HG02852 (cell line): ENCODE data around the gene RFNG.

ENCODE experiments used
- ATAC-seq: cut with Tn5 transposase; IDR thresholded peaks from one replicate; pipeline ENCODE4 v1.9.1; 2021; ENCODE audit warnings: mild to moderate bottlenecking, moderate library complexity; ENCODE audit not compliant: unreplicated experiment

RFNG gene

GRCh38 chr17:82051776-82052637 lies at the start of gene RFNG, which contains the start of gene GPS1:
Gene RFNG (minus strand): TSS chr17:82051811. CDS start chr17:82051766, 45 bp downstream.
Gene GPS1 (plus strand): TSS chr17:82051898. CDS start chr17:82051932, 34 bp downstream.
- peak; percentile 58 for ATAC-seq

- no peak for ATAC-seq
These were observed 49.7 kb upstream of the RFNG start for GRCh38 chr17:82101301-82101715.

GRCh38 chr17:82100502-82101298 lies 49.1 kb upstream of the RFNG start:
- no peak for ATAC-seq

GRCh38 chr17:82098939-82099763 lies 47.5 kb upstream of the RFNG start:
- ATAC-seq: peak; percentile 8

GRCh38 chr17:82098169-82098938 lies 46.7 kb upstream of the RFNG start, which contains the start of gene FASN:
Gene FASN (minus strand): TSS chr17:82098236. CDS start chr17:82096445, 1,791 bp downstream.
- peak; percentile 71 for ATAC-seq

- ATAC-seq: no peak
These were observed 46.2 kb upstream of the RFNG start for GRCh38 chr17:82097919-82098168.

- ATAC-seq: peak; percentile 7
These were observed 45.7 kb upstream of the RFNG start for GRCh38 chr17:82097184-82097918.

GRCh38 chr17:82096709-82097183 lies 45.1 kb upstream of the RFNG start:
- no peak for ATAC-seq

GRCh38 chr17:82095777-82096708 lies 44.4 kb upstream of the RFNG start:
- no peak for ATAC-seq

GRCh38 chr17:82094931-82095776 lies 43.5 kb upstream of the RFNG start:
- ATAC-seq: no peak

GRCh38 chr17:82092995-82093751 lies 41.6 kb upstream of the RFNG start:
- no peak for ATAC-seq

- ATAC-seq: no peak
These were observed 41.0 kb upstream of the RFNG start for GRCh38 chr17:82092628-82092994.

- ATAC-seq: no peak
These were observed 40.5 kb upstream of the RFNG start for GRCh38 chr17:82092094-82092586.

GRCh38 chr17:82091264-82092066 lies 39.9 kb upstream of the RFNG start:
- no peak for ATAC-seq

- no peak for ATAC-seq
These were observed 39.1 kb upstream of the RFNG start for GRCh38 chr17:82090549-82091263.
